NCI-H524 (cell line): ENCODE results near the gene CAP1.

Source experiments
- DNase-seq, 2 experiments: peaks; one replicate each; lab custom pipeline; 2025; lab: John Stamatoyannopoulos, UW

CAP1 gene

GRCh38 chr1:40058453-40059337, 18.2 kb downstream of the CAP1 start:
- DNase-seq: no peak

DNA sequence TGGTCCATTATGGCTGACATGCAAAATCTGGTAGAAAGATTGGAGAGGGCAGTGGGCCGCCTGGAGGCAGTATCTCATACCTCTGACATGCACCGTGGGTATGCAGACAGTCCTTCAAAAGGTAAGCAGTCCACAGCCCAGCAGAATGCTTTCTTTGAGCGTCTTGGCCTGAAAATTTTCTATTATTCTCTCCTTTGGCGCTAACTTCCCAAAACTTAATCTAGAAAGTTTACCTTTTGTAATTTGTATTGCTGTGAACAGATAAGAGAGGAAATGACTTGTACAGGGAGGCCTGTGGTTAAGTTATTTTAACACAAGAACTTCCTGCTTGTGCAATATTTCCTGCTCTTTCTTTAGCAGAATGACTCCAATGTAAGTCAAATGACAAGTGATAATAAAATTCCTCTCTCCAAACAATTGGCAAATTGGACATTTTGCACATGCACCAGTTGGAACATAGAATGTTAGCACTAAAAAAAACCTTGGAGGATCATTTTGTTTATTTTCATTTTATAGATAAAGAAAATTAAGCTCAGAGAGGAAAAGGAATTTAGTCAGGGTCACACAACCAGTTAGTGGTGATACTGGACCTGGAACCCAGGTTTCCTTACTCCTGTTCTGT, 18.9 kb downstream of the CAP1 start:
- peak in 1 of 2 experiments; percentile 29 for DNase-seq

DNA sequence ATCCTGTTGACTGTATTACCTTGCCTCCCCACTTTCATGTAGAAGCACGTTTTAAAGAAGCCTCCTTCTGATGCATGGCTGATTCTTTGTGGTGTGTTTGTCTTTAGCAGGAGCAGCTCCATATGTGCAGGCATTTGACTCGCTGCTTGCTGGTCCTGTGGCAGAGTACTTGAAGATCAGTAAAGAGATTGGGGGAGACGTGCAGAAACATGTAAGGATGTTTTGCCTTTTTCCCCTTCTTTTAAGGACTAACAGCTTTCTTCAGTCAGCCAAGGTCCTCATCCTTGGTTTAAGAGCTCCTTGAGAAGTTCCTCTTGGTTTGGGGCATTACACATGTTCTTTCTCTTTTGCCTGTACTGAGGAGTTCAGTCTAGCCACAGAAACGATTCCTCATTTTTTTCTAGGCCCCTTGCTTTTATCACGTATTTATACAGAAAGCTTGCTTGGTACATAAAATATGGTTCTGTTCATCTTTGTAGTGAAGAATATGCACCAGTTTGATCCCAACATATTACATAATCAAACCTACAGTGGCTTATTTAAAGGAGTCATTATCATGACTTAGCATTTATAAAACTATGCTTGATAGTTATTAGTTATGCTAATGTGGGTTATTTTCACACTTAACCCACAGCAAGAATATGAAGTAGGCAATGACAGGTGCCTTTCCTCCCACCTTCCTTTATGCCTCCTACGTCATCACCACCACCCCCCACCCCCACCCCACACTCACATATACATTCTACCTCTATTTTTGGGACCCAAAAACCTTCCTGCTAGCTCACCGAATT, 19.6 kb downstream of the CAP1 start:
- DNase-seq: peak in 1 of 2 experiments; percentile 4

DNA sequence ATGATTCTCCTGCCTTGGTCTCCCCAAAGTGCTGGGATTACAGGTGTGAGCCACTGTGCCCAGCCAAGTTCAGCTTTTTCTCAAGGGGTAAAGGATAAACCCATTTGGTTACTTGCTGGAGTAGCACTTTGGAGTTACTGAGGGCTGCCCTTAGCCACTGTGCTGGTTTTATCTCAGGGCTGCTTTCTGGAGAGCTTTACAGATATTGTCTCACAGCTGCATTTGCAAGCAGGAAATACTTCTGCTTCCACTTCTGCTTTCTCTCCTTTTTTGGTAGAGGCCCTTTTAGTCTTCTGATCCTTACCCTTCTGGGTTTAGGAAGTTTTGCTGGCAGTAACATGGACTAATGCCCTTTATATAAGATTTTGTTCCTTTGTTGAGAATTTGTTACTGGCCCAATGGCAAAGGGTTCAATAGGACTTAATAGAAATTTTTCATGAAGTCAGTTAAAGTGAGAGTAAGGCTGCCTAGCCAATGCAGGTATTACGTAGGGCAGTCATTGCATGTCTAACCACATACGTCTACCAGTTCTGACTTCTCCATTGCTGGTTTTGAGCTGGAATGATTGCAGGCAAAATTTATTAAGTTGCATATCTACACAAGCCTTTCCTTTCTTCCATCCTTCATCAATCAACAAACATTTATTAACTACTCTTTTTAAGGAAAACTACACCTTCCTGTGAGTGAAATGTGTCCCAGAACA, 24.4 kb downstream of the CAP1 start:
- DNase-seq: no peak

- DNase-seq: no peak
Measured at GRCh38 chr1:40067023-40067422, 26.5 kb downstream of the CAP1 start.

DNA sequence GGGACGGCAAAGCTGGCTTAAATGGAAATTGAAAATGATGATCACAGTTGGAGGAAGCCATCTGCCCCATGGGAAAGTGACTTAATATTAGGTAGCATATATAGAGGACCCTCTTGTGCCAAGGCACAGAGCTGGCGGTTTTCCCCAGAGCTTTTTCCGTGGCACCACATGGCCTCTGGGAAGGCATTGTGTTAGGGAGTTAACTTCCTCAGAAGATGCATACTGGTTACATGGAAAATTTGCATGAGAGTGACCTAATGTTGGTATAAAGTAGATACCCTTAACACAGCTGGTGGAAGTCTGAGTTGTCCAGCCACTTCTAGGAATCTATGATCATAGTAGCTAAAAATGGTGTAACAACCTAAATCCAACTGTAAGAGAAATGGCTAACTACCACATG, 27.3 kb downstream of the CAP1 start:
- no peak for DNase-seq

GRCh38 chr1:40072142-40072541, 31.6 kb downstream of the CAP1 start:
- DNase-seq: no peak

- DNase-seq: no peak
Measured at GRCh38 chr1:40073062-40073461, 32.5 kb downstream of the CAP1 start.

GRCh38 chr1:40075266-40075665, 34.7 kb downstream of the CAP1 start:
- no peak for DNase-seq

- DNase-seq: no peak
Measured at GRCh38 chr1:40076895-40077312, 36.4 kb downstream of the CAP1 start.

GRCh38 chr1:40078512-40079333, 38.2 kb downstream of the CAP1 start:
- DNase-seq: peak; percentile 36 to 65

DNA sequence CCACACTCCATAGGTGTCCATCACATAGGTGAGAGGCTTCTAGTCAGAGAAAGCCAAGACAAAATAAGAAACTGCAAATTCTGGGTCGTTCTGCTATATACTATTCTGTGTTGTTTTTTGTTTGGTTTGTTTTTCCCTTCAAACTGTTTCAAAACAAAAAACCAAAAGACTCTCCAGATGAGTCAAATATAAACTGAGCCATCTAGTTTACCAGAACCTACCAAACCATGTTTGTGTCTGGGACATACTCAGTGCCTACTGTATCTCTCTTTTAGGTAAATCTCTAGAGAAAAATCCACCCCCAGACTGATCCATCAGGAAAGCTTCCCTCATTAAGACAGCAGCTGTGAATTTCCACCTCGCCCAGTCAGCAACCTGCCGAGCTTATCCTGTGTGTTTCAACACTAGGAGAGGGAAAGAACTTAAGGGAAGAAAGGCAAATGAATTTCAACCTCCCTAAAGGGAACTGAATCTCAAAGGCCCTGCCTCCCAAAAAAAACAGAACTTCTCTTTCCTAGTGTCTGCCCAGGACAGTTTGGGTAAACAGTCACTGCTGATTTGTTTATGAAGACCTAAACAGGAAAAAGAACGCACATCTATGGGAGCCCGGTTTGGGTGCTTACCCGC, 39.4 kb downstream of the CAP1 start:
- no peak for DNase-seq

DNA sequence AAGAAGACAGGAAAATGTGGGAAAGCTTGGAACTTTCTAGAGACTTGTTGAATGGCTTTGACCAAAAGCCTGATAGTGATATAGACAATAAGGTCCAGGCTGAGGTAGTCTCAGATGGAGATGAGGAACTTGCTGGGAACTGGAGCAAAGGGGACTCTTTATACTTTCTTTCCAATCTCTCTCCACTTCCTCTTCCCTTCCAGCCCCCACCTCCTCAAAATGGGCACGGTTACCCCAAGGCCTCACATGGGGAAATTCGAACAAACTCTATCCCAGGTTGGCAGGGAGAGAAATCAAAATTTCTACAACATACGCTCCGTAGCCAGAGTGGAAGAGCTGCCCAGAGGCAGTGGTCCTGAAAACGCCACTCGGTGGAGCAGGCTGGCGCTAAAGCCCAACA, 41.3 kb downstream of the CAP1 start:
- no peak for DNase-seq

DNA sequence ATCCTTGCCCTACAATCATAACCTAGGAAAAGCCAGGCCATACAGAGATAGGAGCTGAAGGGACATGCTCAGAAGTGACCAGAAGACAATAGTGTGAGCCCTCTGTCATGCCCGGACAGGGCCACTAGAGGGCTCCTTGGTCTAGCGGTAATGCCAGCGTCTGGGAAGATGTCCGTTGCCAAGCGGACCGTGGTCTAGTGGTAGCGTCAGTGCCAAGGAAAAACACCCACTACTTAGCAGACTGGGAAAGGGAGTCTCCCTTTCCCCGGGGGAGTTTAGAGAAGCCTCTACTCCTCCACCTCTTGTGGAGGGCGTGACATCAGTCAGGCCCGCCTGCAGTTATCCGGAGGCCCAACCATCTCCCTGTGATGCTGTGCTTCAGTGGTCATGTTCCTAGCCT, 44.2 kb downstream of the CAP1 start:
- DNase-seq: peak; percentile 28 to 68

- DNase-seq: no peak
Measured at GRCh38 chr1:40090652-40091355, 50.3 kb downstream of the CAP1 start.

DNA sequence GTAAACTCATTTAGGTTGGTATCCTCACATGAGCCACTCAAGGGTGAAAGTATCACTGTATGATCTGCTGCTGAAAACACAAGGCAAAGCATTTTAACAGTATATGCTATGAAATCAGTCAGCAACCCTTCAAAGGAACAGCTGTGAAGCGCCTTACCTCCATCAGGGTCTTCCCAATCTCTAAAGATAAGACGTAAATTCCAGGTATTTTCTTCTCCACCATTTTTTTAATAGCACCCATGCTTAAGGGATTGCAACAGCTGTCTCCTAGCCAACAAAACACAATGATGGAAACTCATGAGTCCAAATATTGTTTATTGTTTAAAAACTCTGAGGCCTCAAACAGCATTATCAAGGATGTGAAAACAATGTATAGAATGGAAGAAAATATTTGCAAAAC, 51.7 kb downstream of the CAP1 start:
- DNase-seq: no peak

DNA sequence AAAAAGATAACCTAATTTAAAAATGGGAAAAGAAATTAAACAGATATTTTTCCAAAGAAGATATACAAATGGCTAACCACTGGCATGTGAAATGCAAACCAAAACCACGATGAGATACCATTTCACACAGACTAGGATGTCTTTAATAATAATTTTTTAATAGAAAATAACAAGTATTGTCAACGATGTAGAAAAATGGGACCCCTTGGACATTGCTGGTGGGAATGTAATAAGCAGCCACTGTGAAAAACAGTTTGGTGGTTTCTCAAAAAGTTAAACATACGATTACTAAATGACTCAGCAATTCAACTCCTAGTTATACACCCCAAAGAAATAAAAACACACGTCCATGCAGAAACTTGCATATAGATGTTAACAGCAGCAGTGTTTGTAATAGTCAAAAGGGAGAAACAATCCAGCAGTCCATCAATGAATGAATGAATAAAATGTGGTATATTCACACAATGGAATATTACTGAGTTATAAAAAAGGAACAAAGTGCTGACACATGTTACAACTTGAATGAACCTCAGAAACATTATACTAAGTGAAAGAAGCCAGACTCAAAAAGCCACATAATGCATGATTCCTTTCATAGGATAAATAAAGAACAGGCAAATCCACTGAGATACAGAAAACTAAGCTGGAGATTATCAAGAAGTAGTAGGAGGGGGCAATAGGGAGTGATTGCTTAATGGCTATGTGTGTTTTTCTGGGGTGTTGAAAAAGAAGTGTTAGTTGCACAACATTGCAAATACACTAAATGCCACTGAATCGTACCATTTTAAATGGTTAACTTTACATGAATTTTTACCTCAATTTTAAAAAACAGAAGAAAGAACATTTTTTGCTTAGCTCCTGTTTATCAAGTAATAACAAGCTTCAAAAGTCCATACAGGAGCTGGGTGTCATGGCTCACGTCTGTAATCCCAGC, 52.4 kb downstream of the CAP1 start:
- DNase-seq: no peak

DNA sequence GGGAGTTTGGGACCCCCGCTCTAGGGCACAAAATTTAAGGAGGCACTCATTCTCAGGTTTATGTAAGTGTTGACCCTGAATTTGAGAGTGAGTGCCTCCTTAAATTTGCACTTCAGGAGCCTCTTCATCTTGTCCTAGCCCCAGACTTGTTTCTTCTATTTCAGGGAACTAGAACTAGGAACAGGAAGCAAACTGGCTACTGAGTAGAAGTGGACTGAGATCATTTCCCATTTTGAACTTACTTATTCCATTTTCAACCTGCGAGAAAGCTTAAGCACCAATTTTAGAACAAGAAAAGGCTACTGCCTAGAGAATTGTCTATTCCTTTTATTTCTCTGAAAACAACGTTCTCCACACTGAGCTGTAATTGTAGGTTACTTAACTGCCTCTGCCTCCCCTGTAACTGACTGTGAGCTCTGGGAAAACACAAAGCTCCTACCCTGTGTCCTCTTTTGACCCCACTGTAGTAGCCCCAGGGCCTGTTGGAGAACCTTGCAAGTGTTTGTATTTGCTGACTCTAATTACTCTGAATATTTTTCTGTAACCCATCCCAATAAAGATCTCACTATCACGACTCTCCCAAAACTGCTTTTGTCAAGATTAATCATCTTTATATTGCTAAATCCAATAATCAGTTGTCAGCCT, 54.1 kb downstream of the CAP1 start:
- DNase-seq: no peak
